IPS-NIHi7 (cell line): Measurements from ENCODE around the gene OR10J4.
"Not testable (repeated sequence)": the region's sequence is repeated elsewhere in the genome, so short reads cannot be mapped to it uniquely, and the experiment has no call there.

Source experiments
- DNase-seq: peaks from one replicate; pipeline ENCODE4 v3.0.0; 2012; ENCODE audit warnings: mixed read lengths; ENCODE audit errors: extremely low spot score

OR10J4 gene

DNA sequence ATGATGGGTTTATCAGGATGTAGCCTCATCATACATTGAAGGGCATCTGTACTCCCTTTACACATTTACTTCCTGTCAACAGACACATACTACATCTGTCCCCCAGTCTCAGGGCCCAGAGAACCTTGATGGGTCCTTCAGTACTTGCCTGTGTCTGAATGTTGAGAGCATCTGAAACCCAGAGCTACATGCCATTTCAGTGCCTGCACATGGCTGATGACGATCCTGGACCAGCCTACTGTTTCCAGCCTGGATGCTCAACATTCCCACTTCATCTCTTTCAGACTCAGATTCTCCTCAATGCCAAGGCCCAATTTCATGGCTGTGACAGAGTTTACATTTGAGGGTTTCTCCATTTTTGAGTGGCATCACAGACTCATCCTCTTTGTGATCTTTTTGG, at the start of gene OR10J4:
Gene OR10J4, plus strand, starts transcription at position 301 of the 400 bp plus-strand sequence.
- no peak for DNase-seq

DNA sequence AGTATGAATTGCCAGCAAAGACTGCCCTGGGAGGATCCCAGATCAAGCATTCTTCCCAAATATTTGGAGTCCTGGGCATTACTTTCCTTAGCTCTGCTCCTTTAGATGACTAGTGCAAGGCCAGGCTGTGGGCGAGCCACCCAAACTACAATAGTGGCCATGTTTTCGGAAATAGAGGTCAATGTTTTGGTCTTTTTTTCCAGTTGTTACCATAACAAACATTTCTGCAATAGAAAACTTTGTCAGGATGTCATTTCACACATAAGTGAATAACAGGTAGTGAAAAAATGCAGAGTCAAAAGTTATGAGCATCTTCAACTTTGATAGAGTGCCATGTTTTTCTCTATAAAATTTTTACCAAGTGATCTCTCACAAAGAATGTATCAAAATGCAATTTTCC, 25.2 kb upstream of the OR10J4 start:
- no peak for DNase-seq

DNA sequence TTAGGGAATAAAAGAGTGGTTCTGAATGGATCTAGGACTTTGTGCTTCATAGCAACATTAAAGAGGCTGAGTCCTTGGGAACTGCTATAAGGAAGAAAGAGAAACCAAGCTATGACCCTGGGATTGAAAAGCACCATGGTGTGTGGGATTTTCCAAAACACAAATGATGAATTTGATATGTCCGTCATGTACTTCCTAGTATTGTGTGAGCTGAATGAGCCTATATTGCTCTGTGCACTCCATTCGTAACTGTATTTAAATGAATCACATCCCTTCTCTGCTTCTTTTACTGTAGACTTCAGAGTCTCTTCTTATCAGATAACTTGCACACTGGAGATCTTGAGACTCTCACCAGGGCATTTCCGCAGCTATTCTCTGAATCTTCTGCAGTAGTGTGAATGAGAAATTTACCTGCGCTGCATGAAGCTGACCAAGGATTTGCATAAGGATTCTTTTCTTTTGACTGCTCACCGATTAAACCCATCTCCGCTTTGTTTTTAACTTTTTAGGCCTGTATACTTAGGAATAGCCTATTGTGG, 23.1 kb upstream of the OR10J4 start:
- DNase-seq = no peak

DNA sequence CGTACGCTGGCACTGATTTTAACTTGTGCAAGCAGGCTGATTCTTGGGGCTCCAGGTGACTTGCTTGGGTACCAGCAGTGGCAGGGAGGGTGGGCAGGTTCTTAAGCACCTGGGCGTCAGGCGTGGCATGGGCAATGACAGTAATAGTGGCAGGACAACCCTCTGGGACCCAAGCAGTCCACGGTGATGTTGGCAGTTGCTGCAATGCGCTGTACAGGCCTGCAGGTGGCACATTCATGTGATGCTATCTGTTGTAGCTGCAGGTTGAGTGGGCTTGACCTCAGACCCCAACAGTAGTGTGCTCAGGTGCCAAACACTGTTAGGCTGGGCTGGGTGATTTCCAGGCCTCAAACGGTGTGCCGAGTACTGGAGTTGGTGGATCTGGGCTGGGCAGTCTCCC, 10.2 kb upstream of the OR10J4 start:
- DNase-seq = peak; percentile 55

DNA sequence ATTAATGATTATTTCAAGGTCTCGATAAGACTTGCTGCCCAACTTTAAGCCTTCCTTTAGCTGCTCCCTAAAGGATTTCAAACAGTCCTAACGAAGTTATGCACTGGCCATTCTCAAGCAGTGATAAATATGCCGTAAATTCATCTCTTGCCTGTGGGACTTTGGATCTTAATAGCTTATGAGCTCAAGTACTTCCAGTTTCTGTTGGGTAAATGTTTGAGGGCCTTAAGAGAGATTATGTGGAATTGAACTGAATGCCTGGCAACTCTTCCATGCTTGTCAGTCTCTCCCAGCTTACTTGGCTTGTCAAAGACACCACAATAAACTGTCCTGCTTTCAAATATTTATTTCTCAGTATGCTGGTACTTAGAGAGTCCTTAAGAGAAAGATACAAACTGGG, 3.5 kb upstream of the OR10J4 start:
- no peak for DNase-seq

DNA sequence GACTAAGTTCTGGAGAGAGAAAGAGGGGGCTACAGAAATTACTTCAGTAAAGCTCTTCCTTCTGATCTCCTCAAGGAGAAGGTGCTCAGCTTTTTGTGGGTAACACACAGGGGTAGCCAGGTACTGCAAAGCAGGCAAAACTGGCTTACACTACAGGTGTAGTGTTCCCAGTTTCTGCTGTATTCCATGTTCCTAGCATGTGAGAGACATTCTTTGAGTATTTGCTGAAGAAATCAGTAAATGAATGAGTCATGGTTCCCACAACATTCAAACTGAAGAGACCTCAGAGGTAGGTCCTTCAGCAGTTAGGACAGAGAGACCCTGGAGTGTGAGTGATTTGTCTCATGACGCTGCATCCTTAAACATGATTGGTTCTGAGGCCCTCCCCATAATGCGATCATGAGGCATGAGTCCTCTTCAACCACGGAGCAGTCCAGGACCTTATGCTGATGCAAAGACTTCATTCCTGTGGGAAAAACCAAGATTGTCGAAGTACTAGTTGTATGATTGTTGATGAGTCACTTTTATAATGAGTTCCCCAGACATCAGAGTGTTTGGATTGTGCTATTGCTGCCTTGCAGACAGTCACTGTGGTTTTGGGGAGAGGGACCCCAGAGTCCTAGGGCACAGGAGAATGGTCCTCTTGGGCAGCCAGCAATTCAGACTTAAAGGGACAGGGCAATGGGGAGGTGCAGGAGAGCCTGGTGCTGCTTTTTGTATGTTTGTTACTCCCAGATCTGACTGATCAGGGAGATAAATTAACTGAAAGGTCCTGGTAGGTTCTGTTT, 2.7 kb upstream of the OR10J4 start:
- DNase-seq = no peak

DNA sequence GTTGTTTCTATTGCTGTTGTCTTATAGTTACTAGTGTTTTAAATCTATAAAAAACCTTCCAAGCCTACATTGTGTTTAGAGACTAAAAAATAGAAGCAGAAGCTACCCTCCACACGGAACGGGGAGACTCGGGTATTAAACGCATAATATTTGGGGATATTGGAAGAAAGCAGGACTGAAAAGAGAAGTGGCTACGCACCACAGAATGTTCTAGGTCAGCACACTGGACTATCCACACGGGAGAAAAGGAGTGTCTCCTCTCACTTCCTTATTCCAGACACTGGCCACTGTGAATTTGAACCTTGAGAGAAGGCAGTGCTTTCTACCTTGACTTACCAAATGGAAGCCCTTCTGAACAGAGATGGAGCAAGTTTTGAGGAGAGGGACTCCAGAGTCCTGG, 1.0 kb upstream of the OR10J4 start:
- DNase-seq = no peak

DNA sequence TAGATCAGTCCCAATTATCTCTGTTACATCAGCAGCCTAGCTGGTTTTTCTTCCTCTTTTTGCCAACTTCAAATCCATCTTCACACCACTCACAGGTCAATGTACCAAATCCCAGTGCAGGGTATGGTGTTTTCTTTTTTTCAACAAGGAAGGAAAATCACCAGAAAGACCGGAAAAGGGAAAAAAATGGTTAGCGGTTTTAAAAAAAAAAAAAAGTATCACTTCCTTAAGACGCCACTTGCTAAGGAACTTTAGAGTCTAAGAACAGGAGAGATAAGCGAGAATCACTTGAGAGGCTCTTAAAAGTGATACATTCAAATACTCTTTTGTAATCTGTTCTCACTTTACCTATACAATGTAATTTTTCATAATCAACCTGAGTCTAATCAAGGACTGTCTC, 4.5 kb downstream of the OR10J4 start:
- no peak for DNase-seq

DNA sequence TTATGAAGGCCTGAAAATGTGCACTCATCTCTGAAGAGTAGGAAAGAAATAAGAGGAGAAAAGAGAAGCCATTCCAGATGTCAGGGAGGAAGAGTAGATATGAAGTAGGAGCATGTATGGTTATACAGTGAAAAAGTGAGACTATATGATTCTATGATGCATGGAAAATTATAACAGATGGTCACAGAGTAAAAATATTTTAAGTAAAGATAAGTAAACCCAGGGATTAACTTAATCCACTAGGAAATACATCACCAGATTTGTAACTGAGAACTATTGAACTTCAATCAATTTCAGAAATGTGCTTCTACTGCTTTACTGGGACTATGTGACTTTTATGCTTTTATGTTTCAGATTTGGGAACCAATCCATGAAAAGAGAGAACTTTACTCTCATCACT, 7.4 kb downstream of the OR10J4 start, which contains the start of gene OR10J1:
Gene OR10J1, plus strand, starts transcription at position 301 of the 400 bp plus-strand sequence. Its CDS starts 70 bp downstream, at position 371.
- DNase-seq = no peak

DNA sequence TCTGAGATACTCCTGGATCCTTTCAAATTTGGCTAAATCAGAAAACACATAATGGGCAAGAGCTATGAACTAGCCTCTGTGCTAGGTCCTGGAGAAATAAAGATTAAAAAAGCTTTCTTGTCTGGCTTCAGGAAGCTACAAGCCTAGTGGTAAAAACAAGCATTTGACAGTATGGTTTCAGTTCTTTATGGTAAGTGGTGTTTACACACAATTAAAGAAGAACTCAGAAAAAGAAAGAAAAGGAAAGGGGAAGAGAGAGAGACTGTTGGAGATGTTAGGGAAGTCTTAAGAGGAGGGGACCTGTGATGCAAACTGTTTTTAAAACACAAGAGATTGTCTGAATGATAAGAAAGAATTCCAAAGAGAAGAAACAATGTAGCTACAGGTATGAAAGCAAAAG, 9.4 kb downstream of the OR10J4 start:
- no peak for DNase-seq

DNA sequence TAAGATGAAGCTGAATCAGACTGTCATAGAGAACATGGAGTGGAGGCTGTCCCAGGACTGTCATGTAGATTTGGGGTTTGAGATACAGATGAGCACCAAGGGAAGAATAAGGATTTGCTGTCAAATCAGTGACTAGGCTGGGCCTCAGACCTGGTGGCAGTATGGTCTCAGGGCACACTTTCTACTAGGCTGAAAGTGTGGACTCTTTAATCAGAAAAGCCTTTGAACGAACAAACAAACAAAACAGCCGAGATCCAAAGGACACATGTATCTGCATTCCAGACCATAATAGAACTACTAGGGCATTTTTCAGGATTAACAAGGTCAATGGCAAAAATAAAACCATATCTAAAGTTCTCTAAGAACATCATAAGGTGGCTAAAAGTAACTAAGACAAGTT, 10.4 kb downstream of the OR10J4 start:
- DNase-seq = no peak

DNA sequence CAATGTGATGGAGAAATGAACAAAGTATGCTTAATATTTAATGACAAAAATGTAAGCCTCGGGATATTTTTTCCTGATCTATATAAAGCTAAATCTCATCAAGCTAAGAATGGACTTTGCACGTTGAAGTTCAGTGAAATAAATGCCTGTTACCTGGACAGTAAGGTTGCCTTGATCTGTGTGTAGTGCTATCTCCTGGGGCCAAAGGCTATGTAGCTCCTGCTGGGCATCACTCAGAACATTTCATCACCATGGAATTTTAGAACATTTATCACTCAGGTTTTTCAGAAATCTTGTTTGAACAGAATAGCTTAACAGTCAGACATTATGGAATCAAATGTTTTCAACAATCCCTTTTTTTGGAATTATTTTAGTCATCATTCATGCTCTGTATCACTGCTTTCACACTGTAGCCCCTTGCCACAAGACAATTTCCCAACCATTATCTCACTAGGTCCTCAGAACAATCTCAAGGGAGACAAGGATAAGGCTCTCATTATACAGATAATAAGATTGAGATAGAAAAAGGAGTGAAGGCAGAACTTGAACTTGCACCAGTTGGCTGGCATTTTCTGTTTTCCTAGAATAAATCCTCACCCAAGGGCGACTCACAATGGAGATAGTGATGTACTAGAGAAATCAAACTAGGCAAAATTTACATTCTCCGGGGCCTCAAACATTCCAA, 11.2 kb downstream of the OR10J4 start:
- DNase-seq = no peak

DNA sequence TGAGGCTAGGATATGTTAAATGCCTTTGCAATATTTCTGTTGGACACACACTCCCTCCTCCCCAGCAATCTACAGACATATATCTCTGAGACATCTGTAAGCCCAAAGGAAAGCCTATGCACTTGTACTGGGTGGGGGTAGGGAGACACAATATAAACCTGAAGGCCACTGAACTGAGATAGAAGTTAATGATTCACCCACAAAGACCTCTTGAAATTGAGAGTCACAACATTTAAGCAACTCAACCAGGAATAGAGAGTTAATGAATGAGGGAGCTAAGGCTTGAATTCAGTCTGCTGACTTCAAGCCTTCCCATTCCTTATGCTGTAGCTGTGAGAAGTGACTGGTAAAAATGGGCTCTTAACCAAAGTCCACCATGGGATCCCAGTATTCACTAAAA, 12.5 kb downstream of the OR10J4 start:
- DNase-seq = no peak

DNA sequence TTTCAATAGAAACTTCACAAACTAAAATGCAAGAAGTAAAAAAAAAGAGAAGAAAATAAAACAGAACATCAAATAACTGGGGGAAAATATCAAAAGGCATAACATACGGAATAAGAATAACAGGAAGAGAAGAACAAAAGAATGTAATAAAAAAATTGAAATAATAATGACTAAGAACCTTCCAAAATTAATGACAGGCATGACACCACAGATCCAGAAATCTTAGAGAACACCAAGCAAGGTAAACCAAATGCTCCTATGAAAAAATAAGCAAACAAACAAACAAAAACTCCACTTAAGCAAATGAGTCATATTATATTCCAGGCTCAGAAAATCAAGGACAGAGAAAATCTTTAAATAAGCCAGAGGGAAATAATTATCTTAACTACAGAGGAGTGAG, 16.2 kb downstream of the OR10J4 start:
- DNase-seq = no peak

DNA sequence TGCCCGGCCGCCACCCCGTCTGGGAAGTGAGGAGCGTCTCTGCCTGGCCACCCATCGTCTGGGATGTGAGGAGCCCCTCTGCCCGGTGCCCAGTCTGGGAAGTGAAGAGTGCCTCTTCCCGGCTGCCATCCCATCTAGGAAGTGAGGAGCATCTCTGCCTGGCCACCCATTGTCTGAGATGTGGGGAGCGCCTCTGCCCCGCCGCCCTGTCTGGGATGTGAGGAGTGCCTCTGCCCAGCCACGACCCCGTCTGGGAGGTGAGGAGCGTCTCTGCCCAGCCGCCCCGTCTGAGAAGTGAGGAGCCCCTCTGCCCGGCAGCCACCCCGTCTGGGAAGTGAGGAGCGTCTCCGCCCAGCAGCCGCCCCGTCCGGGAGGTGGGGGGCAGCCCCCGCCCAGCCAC, 17.6 kb downstream of the OR10J4 start:
- DNase-seq = not testable (repeated sequence)

DNA sequence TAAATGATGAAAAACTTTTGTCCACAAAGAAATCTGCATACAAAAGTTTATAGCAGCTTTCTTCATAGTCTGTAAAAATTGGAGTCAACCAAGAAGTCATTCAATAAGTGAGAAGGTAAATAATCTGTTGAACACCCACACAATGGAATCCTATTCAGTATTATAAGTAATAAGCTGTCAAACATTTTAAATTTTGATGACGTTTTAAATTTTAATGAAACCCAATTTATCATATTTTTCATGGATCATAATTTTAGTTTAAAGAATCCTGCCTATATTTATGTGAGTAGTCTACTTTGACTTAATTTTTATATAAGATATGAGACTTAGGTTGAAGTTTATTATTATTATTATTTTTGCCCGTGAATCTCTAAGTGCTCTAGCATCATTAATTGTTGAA, 27.5 kb downstream of the OR10J4 start:
- DNase-seq = no peak

DNA sequence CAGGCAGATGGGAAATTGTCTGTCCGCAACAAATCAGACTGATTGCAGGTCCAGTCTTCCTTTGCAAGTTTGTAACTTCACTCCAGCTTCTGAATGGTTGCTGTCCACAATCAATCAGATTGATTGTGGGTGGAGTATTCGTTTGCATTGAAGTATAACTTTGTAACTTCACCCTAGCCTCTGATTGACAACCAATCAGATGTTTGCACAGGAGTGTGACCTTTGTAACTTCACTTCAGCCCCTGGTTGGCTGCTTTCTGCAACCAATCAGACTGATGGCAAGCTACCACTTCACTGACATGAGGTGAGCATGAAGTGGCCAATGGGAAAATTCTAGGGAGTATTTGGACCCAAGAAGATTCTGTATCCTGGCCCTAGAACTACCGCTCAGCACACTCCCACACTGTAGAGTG, 33.2 kb downstream of the OR10J4 start:
- no peak for DNase-seq

DNA sequence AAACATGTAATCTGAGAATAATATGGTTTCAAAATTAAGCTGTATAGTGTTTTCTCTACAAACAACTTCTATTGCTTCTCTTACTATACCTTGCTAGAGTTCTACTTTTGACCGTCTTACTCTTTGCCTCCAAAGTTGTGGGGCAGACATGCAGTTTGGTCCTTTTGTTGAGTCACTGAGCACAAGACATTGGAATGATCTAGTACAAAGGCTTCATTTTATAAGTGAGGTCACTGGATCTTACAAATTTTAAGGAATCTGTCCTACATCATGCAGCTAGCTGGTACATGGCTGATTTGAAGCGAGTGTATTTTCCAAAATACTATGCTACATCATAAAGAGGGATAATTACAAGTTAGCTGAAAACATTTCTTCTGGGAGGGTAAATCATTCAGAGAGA, 36.3 kb downstream of the OR10J4 start:
- no peak for DNase-seq

DNA sequence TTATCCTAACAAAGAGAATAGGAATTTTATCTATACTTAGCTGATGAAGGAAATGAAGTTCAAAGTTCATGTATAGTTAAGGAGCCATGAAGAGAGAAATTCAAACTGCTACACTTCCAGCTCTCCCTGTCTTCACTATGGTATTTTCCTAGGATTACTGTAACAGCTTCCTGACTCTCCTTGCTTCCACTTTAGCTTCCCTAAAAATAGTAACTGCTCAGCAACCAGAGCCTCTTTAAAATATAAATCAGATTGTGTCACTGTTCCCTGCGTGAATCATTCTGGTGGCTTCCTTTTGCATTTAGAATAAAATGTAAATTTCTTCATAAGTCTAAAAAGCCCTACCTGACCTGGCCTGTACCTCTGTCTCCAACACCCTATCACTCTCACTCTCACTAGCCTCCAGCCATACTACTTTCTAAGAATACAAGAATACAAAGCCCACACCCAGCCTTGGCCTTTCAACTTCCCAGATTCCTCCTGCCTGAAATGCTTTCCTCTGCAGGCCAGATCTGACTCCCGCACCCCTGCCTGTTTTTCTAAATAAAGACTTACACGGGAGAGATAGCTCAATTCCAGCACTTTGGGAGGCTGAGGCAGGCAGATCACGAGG, 38.0 kb downstream of the OR10J4 start:
- DNase-seq = peak; percentile 11

DNA sequence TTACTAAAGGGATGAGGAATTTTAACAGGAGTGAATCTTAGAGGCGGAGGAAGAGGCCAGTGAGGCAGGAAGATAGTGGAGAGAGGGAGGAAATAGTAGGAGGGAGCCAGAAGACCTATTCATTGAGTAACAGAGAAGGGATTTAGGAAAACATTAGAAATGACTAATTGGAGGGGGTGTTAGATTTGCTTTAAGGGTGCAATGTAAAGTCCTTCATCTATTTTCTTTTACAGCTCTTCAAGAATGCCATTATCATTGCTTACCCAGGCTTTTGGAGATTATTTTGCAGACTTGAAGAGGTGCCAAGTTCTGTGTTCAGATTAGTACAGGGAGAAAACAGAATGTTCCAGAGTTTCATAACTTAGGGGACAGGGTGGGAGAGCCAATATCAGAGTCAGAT, 41.3 kb downstream of the OR10J4 start:
- no peak for DNase-seq

DNA sequence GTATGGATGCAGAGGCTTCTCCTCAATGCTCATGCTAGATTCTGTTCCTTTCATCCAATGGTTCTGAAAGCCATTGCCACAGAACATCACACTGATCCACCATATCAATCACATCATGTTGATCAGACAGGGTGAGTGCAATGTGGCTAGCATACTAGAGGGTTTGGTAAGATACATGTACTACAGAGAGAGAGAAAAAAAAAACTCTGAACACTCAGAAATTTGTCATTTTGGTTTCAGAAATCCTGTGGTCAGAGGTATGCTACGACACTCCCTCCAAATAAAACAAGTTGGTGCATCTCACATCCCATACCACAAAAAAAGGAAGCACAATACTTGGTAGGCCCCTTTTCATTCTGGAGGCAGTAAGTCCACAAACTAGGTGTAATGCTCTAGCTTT, 42.9 kb downstream of the OR10J4 start:
- no peak for DNase-seq
